Stomach (tissue), 4 donors: ENCODE results near the gene SUDS3.

ENCODE experiments used
- EP300 ChIP-seq: sonication (generic); formaldehyde crosslinking; IDR thresholded peaks from one replicate; pipeline ENCODE4 v1.6.1; 2017; ENCODE audit warnings: antibody characterized with exemption
- POLR2A ChIP-seq, 4 donors: fragments of 450-650 bp; IDR thresholded peaks; one replicate each; pipeline ENCODE4 v1.6.1; 2016; ENCODE audit warnings: antibody characterized with exemption in 4 of 4, control low read depth in 2 of 4, mild to moderate bottlenecking in 1 of 4, moderate library complexity in 1 of 4
- POLR2AphosphoS5 ChIP-seq, 3 donors: sonication (generic); formaldehyde crosslinking; IDR thresholded peaks; one replicate each; pipeline ENCODE4 v1.6.1; 2016; ENCODE audit warnings: antibody characterized with exemption in 3 of 3
- TF ChIP-seq, protein P1 (sequence below), 7 experiments: fragments of 450-650 bp in 4 of 7; fragments of 200-600 bp in 3 of 7; sonication (generic) in 3 of 7; IDR thresholded peaks; one replicate each; pipeline ENCODE4 v1.5.1; 2016 to 2019; ENCODE audit warnings: antibody characterized with exemption in 7 of 7, control low read depth in 2 of 7, mild to moderate bottlenecking in 1 of 7

DNA sequence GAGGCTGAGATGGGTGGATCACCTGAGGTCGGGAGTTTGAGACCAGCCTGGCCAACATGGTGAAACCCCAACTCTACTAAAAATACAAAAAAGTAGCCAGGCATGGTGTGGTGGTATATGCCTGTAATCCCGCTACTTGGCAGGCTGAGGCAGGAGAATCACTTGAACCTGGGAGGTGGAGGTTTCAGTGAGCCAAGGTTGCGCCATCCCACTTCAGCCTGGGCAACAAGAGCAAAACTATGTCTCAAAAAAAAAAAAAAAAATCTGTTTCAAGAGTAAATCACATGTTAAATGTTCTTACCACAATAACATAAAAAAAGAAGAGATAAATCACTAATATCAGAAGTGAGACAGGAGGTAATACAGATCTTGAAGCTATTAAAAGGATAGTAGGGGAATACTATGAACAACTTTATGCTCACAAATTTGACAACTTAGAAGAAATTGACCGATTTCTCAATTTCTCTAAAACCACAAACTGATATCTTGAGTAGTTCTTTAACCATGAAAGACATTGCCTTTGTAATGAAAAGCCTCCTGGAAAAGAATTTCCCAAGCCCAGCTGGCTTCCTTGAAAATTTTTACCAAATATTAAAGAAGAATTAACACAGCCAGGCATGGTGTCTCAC is 41.3 kb upstream of the SUDS3 start:
- TF ChIP-seq, protein P1, sequence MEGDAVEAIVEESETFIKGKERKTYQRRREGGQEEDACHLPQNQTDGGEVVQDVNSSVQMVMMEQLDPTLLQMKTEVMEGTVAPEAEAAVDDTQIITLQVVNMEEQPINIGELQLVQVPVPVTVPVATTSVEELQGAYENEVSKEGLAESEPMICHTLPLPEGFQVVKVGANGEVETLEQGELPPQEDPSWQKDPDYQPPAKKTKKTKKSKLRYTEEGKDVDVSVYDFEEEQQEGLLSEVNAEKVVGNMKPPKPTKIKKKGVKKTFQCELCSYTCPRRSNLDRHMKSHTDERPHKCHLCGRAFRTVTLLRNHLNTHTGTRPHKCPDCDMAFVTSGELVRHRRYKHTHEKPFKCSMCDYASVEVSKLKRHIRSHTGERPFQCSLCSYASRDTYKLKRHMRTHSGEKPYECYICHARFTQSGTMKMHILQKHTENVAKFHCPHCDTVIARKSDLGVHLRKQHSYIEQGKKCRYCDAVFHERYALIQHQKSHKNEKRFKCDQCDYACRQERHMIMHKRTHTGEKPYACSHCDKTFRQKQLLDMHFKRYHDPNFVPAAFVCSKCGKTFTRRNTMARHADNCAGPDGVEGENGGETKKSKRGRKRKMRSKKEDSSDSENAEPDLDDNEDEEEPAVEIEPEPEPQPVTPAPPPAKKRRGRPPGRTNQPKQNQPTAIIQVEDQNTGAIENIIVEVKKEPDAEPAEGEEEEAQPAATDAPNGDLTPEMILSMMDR (IDR thresholded peaks at IDR 0.05): no peak
- TF ChIP-seq POLR2A (IDR thresholded peaks at IDR 0.05) (no peak), POLR2AphosphoS5 (IDR thresholded peaks at IDR 0.05) (no peak), EP300 (no peak)
